DND-41 (cell line): ENCODE measurements around the gene ANXA1.

ENCODE experiments used
- EZH2 ChIP-seq: IDR thresholded peaks from 3 replicates; pipeline ENCODE4 v1.6.1; 2012; ENCODE audit warnings: borderline replicate concordance, low read depth, mild to moderate bottlenecking, moderate library complexity, low read length, inconsistent platforms; ENCODE audit not compliant: severe bottlenecking
- TF ChIP-seq, protein P1 (sequence below): IDR thresholded peaks from 2 replicates; pipeline ENCODE4 v1.5.1; 2012; ENCODE audit warnings: borderline replicate concordance, low read length, moderate library complexity, mild to moderate bottlenecking; ENCODE audit not compliant: poor library complexity, severe bottlenecking; ENCODE audit errors: extremely low read depth

DNA sequence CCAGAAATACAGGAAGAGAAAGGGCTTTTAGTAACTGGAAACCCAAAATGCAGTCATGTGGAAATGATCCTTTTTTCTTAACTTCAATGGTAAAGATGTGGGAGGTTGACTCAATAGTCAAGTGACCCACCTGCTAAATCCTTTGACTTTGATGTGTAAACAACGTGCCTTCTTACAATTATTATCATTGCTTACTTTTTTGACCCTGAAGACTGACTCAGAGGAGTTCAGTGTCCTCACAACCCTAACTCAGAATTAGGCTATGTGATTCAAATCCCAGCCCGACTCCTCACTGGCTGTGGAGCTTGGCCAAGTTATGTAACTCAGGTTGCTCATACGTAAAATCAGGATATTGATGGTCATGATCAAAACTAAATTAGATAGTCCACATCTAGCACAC, 27.9 kb downstream of the ANXA1 start:
- TF ChIP-seq, protein P1, sequence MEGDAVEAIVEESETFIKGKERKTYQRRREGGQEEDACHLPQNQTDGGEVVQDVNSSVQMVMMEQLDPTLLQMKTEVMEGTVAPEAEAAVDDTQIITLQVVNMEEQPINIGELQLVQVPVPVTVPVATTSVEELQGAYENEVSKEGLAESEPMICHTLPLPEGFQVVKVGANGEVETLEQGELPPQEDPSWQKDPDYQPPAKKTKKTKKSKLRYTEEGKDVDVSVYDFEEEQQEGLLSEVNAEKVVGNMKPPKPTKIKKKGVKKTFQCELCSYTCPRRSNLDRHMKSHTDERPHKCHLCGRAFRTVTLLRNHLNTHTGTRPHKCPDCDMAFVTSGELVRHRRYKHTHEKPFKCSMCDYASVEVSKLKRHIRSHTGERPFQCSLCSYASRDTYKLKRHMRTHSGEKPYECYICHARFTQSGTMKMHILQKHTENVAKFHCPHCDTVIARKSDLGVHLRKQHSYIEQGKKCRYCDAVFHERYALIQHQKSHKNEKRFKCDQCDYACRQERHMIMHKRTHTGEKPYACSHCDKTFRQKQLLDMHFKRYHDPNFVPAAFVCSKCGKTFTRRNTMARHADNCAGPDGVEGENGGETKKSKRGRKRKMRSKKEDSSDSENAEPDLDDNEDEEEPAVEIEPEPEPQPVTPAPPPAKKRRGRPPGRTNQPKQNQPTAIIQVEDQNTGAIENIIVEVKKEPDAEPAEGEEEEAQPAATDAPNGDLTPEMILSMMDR: no peak
- no peak for TF ChIP-seq EZH2
